Renal cortical epithelial cell (primary cell): ENCODE measurements around the gene RYR1. TPM values are rescaled to one million over a fixed set of nuclear protein-coding genes. Genes with fewer than 3 reads are reported as not detected.
"Not testable (repeated sequence)": the region's sequence is repeated elsewhere in the genome, so short reads cannot be mapped to it uniquely, and the experiment has no call there.

Experiments
- DNase-seq: peaks from one replicate; pipeline ENCODE4 v3.0.0-alpha.2; 2011; ENCODE audit warnings: low read depth
- total RNA-seq: library from RNA; depleted of rRNA; stranded (reverse); fragments of >200 nt; gene quantifications from 2 replicates; pipeline ENCODE4 v1.2.3, GENCODE V29; 2014

The RYR1 gene
- total RNA-seq, 1 donor from 2014 or later, result 0.10 TPM

DNA sequence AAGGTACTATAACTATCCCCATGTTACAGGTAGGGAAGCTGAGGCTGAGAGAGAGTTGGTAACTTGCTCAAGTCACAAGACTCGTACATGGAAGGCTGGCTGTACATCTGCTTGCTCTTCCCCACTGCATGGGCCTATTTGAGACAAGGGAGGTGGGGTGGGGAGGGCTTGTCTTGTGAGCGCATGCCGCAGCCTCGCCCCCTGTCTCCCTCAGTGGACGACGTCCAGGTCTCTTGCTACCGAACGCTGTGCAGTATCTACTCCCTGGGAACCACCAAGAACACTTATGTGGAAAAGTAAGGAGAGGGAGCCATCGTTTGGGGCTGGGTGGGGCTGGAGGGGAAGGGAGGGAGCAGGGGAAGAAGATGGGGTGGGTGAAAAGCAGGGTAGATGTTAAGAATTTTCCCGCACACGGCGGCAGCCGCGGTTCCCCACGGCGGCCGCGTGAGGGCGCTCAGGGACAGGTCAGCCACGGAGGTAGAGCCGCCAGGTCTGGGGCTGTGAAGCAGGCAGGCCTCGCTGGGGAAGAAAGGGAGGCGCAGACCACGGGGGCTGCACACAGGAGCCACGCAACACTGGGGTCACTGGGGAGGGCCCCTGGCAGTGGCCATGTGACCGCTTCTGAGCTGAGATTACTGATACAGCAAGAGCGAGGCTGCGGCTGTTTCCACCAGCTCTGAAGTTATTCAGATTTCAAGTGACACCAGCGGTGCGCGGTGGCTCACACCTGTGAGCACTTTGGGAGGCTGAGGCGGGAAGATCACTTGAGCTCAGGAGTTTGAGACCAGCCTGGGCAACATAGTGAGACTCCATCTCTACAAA is 81.5 kb downstream of the RYR1 start:
- peak; percentile 26 for DNase-seq

- no peak for DNase-seq
Observed at GRCh38 chr19:38515896-38516295, 82.4 kb downstream of the RYR1 start.

- DNase-seq, result no peak
Observed at GRCh38 chr19:38516802-38517201, 83.3 kb downstream of the RYR1 start.

GRCh38 chr19:38517321-38517720 is 83.8 kb downstream of the RYR1 start:
- DNase-seq, result no peak

GRCh38 chr19:38517980-38518379 is 84.5 kb downstream of the RYR1 start:
- DNase-seq, result not testable (repeated sequence)

GRCh38 chr19:38519168-38519567 is 85.7 kb downstream of the RYR1 start:
- DNase-seq, result no peak

GRCh38 chr19:38519988-38520387 is 86.5 kb downstream of the RYR1 start:
- DNase-seq, result no peak

DNA sequence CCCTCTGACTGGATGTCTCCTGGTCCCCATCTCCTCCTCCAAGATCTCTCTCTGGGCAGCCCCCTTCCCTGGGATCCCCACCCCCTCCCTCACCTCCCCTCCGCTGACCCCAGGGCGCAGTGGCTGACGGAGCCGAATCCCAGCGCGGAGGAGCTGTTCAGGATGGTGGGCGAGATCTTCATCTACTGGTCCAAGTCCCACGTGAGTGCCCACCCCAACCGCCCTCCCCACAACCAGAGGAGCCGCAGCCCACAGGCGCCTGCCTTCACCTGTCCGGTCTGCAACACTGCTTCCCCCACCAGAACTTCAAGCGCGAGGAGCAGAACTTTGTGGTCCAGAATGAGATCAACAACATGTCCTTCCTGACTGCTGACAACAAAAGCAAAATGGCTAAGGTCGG is 89.4 kb downstream of the RYR1 start:
- DNase-seq, result no peak

- no peak for DNase-seq
Observed at GRCh38 chr19:38523319-38523718, 89.8 kb downstream of the RYR1 start.

GRCh38 chr19:38524369-38524768 is 90.9 kb downstream of the RYR1 start:
- DNase-seq, result no peak

GRCh38 chr19:38524994-38525634 is 91.6 kb downstream of the RYR1 start:
- no peak for DNase-seq

DNA sequence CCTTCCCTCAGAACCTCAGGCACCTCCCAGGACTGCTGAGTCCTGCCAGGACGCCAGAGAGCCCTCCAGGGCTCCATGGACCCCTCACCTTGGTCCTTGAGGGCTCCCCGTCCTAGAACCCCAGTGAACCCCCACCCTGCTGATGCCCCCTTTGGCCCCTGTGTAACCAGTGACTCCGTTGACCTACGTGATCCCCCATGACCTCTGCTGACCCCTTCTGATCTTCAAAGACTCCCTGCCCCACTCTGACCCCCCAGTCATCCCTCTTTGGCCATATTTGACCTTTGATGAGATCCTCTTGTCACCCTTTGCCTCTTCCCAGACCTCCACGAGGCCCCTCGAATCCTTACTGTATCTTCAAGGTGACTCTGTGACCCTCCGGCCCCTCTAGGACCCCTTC is 92.9 kb downstream of the RYR1 start:
- no peak for DNase-seq

GRCh38 chr19:38527466-38528136 is 94.1 kb downstream of the RYR1 start:
- no peak for DNase-seq

DNA sequence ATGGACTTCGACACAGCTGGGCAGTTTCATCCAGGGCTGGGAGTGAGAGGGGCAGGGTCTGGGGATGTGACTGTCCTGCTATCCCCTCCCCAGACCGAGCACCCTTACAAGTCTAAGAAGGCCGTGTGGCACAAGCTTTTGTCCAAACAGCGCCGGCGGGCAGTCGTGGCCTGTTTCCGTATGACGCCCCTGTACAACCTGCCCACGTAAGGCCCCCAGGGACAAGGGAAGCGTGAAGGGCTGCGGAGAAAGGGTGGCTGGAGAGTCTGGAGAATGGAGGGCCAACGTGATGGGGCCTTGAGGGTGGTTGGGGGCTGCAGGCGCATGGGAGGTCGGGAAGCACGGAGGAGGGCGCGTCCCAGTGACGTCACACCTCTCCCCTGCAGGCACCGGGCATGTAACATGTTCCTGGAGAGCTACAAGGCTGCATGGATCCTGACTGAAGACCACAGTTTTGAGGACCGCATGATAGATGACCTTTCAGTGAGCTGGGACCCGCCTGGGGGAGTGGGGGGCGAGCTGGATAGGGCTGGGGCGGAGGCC is 94.8 kb downstream of the RYR1 start:
- DNase-seq, result no peak

DNA sequence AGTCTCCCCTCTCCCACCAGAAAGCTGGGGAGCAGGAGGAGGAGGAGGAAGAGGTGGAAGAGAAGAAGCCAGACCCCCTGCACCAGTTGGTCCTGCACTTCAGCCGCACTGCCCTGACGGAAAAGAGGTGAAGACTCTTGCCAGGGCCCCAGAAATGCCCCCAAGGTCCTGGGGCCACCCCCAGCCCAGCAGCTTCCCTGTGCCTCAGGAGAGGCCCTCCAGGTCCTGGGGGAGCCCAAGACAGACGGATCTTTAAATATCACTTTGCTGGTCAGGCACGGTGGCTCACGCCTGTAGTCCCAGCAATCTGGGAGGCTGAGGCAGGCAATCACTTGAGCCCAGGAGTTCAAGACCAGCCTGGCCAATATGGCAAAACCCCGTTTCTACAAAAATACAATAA is 95.4 kb downstream of the RYR1 start:
- DNase-seq, result no peak

- DNase-seq, result no peak
Observed at GRCh38 chr19:38531515-38531914, 98.0 kb downstream of the RYR1 start.

- no peak for DNase-seq
Observed at GRCh38 chr19:38532939-38533338, 99.4 kb downstream of the RYR1 start.

- DNase-seq, result no peak
Observed at GRCh38 chr19:38534574-38534973, 101.1 kb downstream of the RYR1 start.

DNA sequence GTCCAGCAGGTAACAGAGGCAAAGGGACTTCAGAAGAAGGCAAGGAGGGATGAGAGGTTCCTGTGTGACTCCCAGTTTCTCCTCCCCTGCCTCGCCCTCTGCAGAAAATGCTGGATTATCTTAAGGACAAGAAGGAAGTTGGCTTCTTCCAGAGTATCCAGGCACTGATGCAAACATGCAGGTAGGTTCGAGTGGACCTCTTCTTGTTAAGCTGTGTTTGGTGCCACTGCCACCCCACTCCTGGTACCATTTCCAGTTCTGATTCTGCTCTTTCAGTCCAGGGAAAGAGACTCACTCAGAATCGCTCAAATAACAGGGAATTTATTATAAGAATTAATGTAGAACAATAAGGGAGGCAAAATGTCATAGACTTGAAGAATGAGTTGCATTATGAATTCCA is 101.7 kb downstream of the RYR1 start:
- DNase-seq, result no peak

- no peak for DNase-seq
Observed at GRCh38 chr19:38537071-38537936, 103.8 kb downstream of the RYR1 start.

- DNase-seq, result no peak
Observed at GRCh38 chr19:38538386-38538785, 104.9 kb downstream of the RYR1 start.
